Measurements from ENCODE around the gene MUC5B. TPM values are rescaled to one million over a fixed set of nuclear protein-coding genes. Genes with fewer than 3 reads are reported as not detected.

MUC5B gene
- total and polyA plus RNA-seq, 2 donors (not counting 1 experiment from before 2014, with no cell fraction given) = not detected

- no peaks in the 10 kb centered on the region for H3K36me3 ChIP-seq (replicated peaks in 1 of 2; ENCODE audit: control extremely low read depth in 1 of 2, control insufficient read depth in 1 of 2, extremely low read depth in 1 of 2, insufficient read depth in 2 of 2, low read length in 1 of 2)
- no peak overlapping the region for H3K9ac ChIP-seq (ENCODE audit: low read length)
- Mint-ChIP-seq H3K9me3 (ENCODE audit: insufficient read depth) (no peaks in the 10 kb centered on the region), H3K4me3 (no peak overlapping the region), H3K27ac (no peak overlapping the region), H3K27me3 (no peaks in the 10 kb centered on the region), H3K4me1 (no peaks in the 10 kb centered on the region)
- H3K27ac ChIP-seq (ENCODE audit: low read length in 2 of 2) = no peak overlapping the region
- ATAC-seq (ENCODE audit: low read depth) (no peak), DNase-seq (no peak)
- H3K4me1 ChIP-seq (ENCODE audit: control insufficient read depth in 2 of 2, insufficient read depth in 2 of 2, low read length in 2 of 2) = no peaks in the 10 kb centered on the region
- H3K4me3 ChIP-seq (ENCODE audit: control extremely low read depth in 1 of 5, extremely low read depth in 1 of 5, insufficient read depth in 1 of 5, low read depth in 2 of 5, low read length in 4 of 5) = no peak overlapping the region
- peaks cover 0 to 9% (median 0%) of the 10 kb centered on the region in 3 donors for H3K9me3 ChIP-seq (ENCODE audit: control extremely low read depth in 1 of 3, control insufficient read depth in 2 of 3, insufficient read depth in 1 of 3, low read length in 2 of 3)
- H3K4me2 ChIP-seq (replicated peaks; ENCODE audit: low read depth, low read length, poor library complexity, severe bottlenecking) = no peak overlapping the region
- intact Hi-C loops (cut with micrococcal nuclease) = no loop called here
- no peaks in the 10 kb centered on the region for H3K27me3 ChIP-seq (replicated peaks in 1 of 4; ENCODE audit: control extremely low read depth in 1 of 4, control insufficient read depth in 3 of 4, insufficient read depth in 4 of 4, low read length in 3 of 4)
- no peaks in the 10 kb centered on the region for H3K79me2 ChIP-seq (ENCODE audit: control insufficient read depth, insufficient read depth, low read length)
- ChIA-PET CTCF (no interaction called here), POLR2A (no interaction called here)
- H2AFZ ChIP-seq (ENCODE audit: insufficient read depth, low read depth, low read length, poor library complexity, severe bottlenecking) = no peak overlapping the region
- 83% methylated on average over 8 of the region's 10 CpGs for WGBS (ENCODE audit: insufficient coverage)
- TF ChIP-seq CTCF (IDR thresholded peaks at IDR 0.05) (no peak), EZH2 (IDR thresholded peaks at IDR 0.05; ENCODE audit: borderline replicate concordance, insufficient read depth, low read depth, low read length, poor library complexity, severe bottlenecking) (no peak)
- H4K20me1 ChIP-seq (ENCODE audit: control insufficient read depth, insufficient read depth, low read length, poor library complexity, severe bottlenecking) = no peaks in the 10 kb centered on the region
Measured at GRCh38 chr11:1237851-1238250, 15.0 kb downstream of the MUC5B start.

- Histone ChIP-seq H3K4me2 (replicated peaks; ENCODE audit: low read depth, low read length, poor library complexity, severe bottlenecking) (no peak overlapping the region), H3K79me2 (ENCODE audit: control insufficient read depth, insufficient read depth, low read length) (no peaks in the 10 kb centered on the region), H3K4me1 (ENCODE audit: control insufficient read depth in 2 of 2, insufficient read depth in 2 of 2, low read length in 2 of 2) (no peaks in the 10 kb centered on the region), H3K27ac (ENCODE audit: low read length in 2 of 2) (no peak overlapping the region), H3K9ac (ENCODE audit: low read length) (no peak overlapping the region), H3K27me3 (replicated peaks in 1 of 4; ENCODE audit: control extremely low read depth in 1 of 4, control insufficient read depth in 3 of 4, insufficient read depth in 4 of 4, low read length in 3 of 4) (no peaks in the 10 kb centered on the region), H3K36me3 (replicated peaks in 1 of 2; ENCODE audit: control extremely low read depth in 1 of 2, control insufficient read depth in 1 of 2, extremely low read depth in 1 of 2, insufficient read depth in 2 of 2, low read length in 1 of 2) (no peaks in the 10 kb centered on the region), H4K20me1 (ENCODE audit: control insufficient read depth, insufficient read depth, low read length, poor library complexity, severe bottlenecking) (no peaks in the 10 kb centered on the region), H3K9me3 (ENCODE audit: control extremely low read depth in 1 of 3, control insufficient read depth in 2 of 3, insufficient read depth in 1 of 3, low read length in 2 of 3) (peaks cover 0 to 9% (median 0%) of the 10 kb centered on the region in 3 donors), H3K4me3 (ENCODE audit: control extremely low read depth in 1 of 5, extremely low read depth in 1 of 5, insufficient read depth in 1 of 5, low read depth in 2 of 5, low read length in 4 of 5) (no peak overlapping the region), H2AFZ (ENCODE audit: insufficient read depth, low read depth, low read length, poor library complexity, severe bottlenecking) (no peak overlapping the region)
- H3K4me3 Mint-ChIP-seq = no peak overlapping the region
- ATAC-seq (ENCODE audit: low read depth) (no peak), DNase-seq (no peak)
- 79% methylated on average over 34 of the region's 34 CpGs for WGBS (ENCODE audit: insufficient coverage)
- no peak overlapping the region for H3K27ac Mint-ChIP-seq
- TF ChIP-seq EZH2 (IDR thresholded peaks at IDR 0.05; ENCODE audit: borderline replicate concordance, insufficient read depth, low read depth, low read length, poor library complexity, severe bottlenecking) = no peak
- TF ChIP-seq CTCF (IDR thresholded peaks at IDR 0.05) = no peak
- no peaks in the 10 kb centered on the region for H3K27me3 Mint-ChIP-seq
- POLR2A ChIA-PET = no interaction called here
- H3K4me1 Mint-ChIP-seq = no peaks in the 10 kb centered on the region
- intact Hi-C loops (cut with micrococcal nuclease) = no loop called here
- CTCF ChIA-PET = interaction anchor here (0.9 kb wide), 1 partner anchor 36 kb away, joined by 3 read pairs; no protein-coding TSS in a partner anchor
- no peaks in the 10 kb centered on the region for H3K9me3 Mint-ChIP-seq (ENCODE audit: insufficient read depth)
Measured at GRCh38 chr11:1238767-1239595, 16.1 kb downstream of the MUC5B start.

All from B cell (primary cell).